Stimulated activated CD4-positive, alpha-beta T cell treated with anti-CD3 and anti-CD28 coated beads, Interleukin-4, amount 100 ng/mL, for 4 hours (primary cell): ENCODE results near the gene ALOX5.
"Not testable (repeated sequence)": the region's sequence is repeated elsewhere in the genome, so short reads cannot be mapped to it uniquely, and the experiment has no call there.

Source experiments
- DNase-seq, 2 experiments: peaks; one replicate each; pipeline ENCODE4 v3.0.0-alpha.2; 2020

Gene ALOX5

GRCh38 chr10:45471531-45472310 lies 97.7 kb downstream of the ALOX5 start:
- no peak for DNase-seq

DNA sequence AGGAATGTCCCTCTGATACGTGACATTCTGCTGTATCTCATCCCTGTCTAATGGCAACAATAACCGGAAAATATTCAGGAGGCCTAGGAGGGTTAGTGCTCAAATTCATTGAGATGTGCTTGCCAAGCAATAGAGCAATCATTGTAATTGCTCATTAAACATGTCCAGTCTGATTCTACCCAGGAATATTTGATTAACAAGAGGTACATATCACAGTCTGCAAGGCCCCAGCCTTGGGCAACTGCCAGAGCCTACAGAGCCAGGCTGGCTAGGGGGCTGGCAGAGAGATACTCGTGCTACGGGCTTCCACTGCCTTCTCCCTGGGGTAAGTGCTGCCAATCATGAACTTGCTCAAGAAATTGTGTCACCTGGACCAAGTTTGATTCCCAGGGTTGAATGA lies 99.1 kb downstream of the ALOX5 start:
- no peak for DNase-seq

DNA sequence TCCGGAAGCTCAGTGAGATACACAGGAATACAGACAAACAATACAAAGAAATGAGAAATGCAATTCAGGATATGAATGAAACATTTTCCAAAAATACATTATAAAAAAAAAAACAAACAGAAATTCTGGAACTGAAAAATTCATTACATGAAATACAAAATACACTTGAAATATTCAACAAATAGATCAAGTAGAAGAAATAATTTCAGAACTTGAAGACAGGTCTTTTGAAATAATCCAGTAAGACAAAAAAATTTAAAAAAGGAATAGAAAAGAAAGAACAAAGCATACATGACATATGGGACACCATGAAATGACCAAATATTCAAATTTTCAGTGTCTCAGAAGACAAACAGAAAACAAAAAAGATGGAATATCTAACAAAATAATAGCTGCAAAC lies 102.5 kb downstream of the ALOX5 start:
- DNase-seq, result no peak

DNA sequence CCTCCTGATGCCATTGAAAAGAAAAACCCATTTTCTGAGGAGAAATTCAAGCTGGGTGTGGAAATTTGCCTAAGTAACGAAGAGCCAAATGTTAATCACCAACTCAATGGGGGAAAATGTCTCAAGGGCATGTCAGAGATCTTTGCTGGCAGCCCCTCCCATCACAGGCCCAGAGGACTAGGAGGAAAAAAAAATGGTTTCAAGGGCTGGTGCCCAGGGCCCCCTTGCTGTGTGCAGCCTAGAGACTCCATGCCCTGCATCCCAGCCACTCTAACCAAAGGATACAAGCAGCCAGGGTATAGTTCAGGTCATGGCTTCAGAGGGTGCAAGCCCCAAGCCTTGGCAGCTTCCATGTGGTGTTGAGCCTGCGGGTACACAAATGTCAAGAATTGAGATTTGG lies 106.3 kb downstream of the ALOX5 start:
- DNase-seq, result no peak

- not testable (repeated sequence) for DNase-seq
These were observed 107.1 kb downstream of the ALOX5 start for GRCh38 chr10:45481100-45481499.

DNA sequence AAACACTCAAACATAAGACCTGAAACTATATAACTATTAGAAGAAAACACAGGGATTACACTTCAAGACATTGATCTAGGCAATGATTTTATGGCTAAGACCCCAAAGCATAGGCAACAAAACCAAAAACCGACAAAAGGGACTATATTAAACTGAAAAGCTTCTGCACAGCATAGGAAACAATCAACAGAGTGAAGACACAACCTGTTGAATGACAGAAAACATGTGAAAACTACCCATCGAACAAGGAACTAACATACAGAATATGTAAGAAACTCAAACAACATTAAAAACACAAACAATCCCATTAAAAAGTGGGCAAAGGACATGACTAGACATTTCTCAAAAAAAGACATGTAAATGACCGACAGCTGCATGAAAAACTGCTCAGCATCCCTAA lies 109.0 kb downstream of the ALOX5 start:
- no peak for DNase-seq

- DNase-seq, result no peak
These were observed 113.7 kb downstream of the ALOX5 start for GRCh38 chr10:45487735-45488134.

DNA sequence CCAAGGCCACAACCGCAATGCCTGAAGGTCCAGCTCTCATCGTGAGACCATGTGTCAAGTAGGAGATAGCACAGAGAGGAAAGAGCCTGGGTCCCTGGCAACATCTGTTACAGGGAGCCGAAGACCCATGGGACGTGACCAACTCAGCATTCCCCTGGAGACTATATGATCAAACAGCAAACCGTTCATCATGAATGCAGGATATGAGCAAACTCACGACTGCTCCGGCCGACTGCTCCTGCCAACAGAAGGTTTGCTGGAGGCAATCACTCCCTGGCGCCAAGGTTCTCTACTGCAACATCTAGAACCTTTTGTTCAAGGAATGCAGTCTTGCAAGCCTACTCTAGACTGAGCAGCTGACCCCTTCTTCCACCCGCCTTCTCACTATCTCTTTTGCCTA lies 114.3 kb downstream of the ALOX5 start:
- no peak for DNase-seq

- DNase-seq, result no peak
These were observed 116.3 kb downstream of the ALOX5 start for GRCh38 chr10:45490277-45490676.

- no peak for DNase-seq
These were observed 117.0 kb downstream of the ALOX5 start for GRCh38 chr10:45491061-45491460.
